GM21723 (cell line): ENCODE measurements around the gene PDGFRA.
"Not testable (repeated sequence)": the region's sequence is repeated elsewhere in the genome, so short reads cannot be mapped to it uniquely, and the experiment has no call there.

Source experiments
- ATAC-seq: cut with Tn5 transposase; IDR thresholded peaks from one replicate; pipeline ENCODE4 v1.9.1; 2021; ENCODE audit warnings: mild to moderate bottlenecking, moderate library complexity; ENCODE audit not compliant: unreplicated experiment

The PDGFRA gene

GRCh38 chr4:54227256-54228055 is 1.6 kb upstream of the PDGFRA start:
- peak; percentile 19 for ATAC-seq

- peak; percentile 71 for ATAC-seq
These were observed 1.0 kb upstream of the PDGFRA start for GRCh38 chr4:54228056-54228527.

DNA sequence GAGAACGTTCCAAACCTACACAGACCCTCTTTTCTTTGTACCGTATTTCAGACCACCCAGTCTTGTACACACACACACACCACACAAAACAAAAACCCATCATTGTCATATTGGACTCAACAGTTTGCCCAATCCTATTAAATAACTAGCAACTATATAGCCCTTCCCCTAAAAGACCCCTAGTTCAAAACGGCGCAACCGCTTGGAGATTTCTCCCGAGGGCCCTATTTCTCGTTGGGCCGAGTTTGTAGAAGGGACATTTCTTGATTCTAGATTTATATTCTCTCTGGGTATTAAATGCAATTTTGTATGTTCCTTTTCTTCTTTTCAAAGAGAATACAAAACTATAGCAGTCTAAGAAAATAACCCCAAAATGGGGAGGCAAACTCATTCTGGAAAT is 547 bp upstream of the PDGFRA start:
- no peak for ATAC-seq

DNA sequence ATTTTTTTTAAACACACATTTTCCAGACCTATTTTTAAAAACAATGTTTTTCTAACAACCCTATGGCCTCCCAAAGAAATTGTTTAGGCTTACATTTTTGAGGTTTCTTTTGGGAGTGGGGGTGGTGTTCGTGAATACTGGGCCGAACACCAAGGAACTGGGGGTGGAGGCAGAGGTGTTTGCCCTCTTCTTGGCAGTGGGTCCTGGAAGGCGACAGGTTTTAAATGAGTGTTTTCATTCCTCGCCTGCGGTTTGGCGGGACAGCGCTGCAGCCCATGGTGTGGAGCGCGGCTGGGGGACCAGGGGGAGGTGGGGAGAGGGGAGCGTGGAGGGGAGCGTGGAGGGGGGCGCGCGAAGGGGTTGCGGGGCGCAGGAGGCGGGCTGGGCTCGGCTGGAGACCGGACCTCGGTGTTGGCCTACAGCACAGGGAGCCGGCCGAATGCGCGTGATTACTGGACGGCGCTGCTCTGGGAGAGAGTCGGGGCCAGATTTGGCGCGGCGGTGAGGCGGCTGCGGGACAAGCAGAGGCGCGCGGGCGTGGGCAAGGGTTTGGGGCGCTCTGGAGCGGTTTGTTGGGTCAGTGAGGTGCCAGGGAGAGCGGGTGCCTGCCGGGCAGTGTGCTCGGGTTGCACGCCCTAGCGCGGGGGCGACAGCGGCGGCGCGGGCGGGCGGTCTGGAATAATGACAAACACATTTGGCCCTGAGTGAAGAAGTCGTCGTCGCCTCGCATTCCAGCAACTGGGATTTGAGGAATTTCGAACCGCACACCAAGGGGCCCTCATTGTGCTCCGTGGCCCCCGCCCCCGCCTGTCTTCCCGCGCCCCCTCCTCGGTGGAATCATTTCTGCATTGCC is 764 bp downstream of the PDGFRA start:
- ATAC-seq, result no peak

DNA sequence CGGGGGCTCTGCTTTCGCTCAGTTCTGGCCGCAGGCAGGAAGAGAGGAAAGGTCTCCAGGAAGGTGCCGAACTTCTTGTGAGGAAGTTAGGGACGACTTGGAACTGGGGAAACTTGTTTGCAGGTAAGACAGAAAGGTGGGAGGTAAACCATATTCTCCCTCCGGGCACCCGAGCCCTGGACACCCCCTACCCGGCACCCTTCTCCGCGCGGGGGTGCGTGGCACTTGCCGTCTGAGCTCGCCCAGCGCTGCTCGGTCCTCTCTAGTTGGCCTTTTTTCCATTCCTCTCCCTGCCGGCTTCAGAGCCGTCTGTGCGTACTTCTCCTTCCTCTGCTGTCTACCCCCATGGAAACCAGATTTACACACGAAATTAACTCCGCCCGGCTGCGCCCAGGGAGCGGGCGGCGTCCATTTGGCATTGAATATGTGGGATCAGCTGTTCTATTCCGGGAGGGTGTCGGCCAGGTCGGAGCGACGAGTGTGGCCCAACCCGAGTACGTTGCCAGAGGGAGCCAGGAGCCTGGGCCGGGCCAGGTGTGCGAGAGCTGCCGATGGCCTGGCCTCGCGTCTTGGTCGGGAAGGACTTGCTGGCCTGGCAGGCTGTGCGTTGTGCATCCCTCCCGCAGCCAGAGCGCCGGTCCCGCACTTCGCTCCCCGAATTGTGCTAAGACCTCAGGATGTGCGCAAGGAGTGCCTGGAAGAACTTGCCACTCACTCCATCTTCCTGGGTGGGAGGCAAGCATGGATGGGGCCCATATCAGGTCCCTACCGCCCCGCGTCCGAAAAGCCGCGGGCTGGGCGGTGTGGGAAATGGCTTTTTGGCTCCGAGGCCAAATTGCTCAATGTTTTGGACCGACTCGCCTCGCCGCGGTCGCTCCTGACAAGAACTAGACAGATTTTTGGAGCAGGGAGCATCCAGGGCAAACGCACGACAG is 1.7 kb downstream of the PDGFRA start:
- no peak for ATAC-seq

- ATAC-seq, result no peak
These were observed 2.3 kb downstream of the PDGFRA start for GRCh38 chr4:54231419-54231767.

DNA sequence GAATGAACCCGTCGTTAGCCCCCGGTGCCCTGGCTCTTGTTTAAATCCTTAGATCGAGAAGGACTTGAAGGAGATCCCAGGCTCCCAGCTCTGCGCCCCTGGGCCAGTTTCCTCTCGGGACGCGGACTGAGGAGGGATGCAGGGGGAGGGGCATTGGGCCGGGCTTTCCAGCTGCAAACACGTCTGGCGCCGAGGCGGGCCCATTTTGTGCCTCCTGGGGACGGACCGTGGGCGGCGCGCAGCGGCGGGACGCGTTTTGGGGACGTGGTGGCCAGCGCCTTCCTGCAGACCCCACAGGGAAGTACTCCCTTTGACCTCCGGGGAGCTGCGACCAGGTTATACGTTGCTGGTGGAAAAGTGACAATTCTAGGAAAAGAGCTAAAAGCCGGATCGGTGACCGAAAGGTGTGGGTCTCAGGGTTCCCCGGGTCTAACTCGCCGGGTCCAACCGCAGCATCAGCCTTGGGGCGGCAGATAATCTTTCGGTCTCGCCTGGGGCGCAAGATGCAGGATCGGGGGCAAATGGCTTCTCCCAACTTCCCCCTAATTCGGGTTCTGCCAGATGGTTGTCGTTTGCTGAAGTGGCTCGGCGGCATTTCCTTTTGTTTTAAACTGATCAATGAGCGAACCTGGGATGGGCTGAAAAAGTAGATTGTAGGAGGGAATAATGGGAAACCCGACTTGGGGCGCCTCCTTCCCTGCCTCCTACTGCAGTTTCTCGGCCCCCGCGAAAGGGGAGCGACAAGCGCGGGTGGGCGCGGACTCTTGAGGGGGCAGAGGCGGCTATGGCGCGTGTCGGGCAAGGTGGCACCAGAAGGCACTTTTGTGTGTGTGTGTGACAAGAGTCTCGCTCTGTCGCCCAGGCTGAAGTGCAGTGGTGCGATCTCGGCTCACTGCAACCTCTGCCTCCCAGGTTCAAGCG is 2.9 kb downstream of the PDGFRA start:
- ATAC-seq, result no peak

- ATAC-seq, result peak; percentile 85
These were observed 4.2 kb downstream of the PDGFRA start for GRCh38 chr4:54233277-54233696.

DNA sequence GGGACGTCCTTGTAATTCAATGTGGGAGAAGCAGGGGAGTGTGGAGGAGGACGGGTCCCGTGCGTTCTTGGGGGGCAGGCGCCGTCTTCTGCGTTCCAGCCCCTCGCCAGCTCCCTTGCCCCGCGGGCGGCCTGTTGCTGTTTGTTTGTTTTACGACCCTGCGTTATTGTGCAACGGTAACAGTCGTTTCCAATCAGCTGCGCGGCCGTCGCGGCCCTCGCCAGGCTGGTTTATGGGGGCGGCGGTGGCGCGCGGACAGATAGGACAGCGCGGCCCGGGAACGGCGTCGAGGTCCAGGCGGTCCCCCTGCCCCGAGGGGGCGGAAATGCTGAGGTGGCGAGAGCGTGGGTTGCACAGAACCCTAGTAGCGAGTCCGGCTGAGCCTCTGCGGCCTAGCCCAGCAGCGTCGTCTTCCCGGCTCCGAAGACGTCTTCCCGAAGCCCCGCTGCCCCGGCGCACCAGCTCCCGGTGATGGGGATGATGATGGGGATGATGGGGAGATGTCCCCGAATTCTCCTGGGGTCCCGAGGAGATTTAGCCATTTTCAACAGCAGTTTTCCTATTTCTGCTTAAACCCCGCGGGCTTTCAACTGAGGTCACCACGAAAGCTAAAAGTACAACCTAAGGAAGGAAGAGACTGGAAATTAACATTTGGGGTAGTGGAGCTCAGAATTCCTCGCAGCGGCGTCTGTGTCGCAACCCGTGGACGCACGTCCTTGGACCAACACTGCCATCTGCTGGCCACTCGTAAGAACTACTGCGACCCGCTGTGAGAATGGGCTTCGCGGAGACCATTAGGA is 4.8 kb downstream of the PDGFRA start:
- peak; percentile 63 for ATAC-seq

- no peak for ATAC-seq
These were observed 5.6 kb downstream of the PDGFRA start for GRCh38 chr4:54234497-54235205.

GRCh38 chr4:54236316-54236715 is 7.2 kb downstream of the PDGFRA start:
- ATAC-seq, result not testable (repeated sequence)

- no peak for ATAC-seq
These were observed 8.7 kb downstream of the PDGFRA start for GRCh38 chr4:54237770-54238169.

DNA sequence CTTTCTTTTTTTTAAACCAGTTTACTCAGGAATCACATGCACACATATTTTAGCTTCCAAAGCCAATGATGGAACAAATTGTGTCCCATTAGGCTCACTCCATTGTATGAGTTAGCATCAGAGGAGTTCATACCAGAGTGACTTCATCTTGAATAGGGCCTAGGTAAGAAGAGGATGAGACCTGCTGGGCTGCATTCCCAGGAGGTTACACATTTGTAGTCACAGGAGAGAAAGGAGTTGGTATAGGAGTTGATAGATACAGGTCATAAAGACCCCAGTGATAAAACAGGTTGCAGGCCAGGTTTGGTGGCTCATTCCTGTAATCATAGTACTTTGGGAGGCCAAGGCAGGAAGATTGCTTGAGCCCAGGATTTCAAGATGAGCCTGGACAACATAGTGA is 9.3 kb downstream of the PDGFRA start:
- no peak for ATAC-seq

DNA sequence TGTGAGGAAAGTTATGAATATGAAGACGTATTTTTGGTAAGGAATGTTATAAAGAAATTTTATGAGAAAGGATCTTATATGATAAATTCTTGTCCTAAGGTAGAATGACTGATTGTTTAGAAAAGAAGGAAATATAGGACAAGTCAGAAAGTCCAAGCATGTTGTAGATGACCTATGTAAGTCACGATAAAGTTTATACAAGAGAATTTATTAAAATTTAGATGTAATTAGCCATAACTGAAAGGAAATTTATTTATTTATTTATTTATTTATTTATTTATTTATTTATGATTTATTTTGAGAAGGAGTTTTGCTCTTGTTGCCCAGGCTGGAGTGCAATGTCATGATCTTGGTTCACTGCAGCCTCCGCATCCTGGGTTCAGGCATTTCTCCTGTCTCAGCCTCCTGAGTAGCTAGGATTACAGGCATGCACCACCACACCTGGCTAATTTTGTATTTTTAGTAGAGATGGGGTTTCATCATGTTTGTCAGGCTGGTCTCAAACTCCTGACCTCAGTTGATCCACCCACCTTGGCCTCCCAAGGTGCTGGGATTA is 12.3 kb downstream of the PDGFRA start:
- not testable (repeated sequence) for ATAC-seq

GRCh38 chr4:54243541-54243940 is 14.4 kb downstream of the PDGFRA start:
- not testable (repeated sequence) for ATAC-seq

GRCh38 chr4:54252312-54252711 is 23.2 kb downstream of the PDGFRA start:
- ATAC-seq, result not testable (repeated sequence)

DNA sequence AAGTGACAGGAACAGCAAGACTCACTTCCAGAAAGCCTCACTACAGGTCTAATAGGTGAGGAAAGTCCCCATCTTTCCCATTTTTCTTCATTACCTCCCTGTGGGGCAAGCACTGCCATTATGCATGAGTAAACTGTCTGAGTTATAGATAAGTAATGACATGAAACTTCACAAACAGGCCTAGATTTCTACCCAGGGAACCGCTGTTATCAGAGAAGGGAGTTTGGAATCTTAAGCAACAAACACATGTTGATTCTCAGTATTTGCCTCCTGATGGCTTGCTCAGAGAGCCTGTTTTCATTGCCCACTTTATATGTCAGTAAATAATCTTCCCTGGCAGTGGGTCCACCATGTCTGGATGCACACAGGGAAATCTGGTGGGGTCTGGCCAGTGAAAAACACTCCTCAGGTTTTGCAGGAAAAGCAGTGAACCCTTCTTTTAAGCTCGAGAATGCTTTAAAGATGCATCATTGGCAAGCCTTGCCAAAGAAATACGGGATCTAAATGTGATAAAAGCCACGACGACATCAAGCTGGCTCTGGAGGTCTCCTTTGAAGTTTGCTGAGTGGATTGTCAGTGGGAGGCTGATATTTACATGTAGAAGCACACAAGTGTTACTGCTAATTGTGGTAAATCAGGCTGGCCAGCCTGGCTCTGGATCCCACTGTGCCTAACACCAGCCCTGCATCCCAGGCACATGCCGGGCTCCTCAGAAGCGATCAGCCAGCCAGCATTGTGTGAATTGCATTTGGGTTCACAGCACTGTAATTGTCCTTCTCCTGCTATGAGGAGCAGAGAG is 25.2 kb downstream of the PDGFRA start:
- ATAC-seq, result no peak
